Hypothalamus (tissue), 51 donors: ENCODE data around the gene PHKA2.
"Not testable (repeated sequence)": the region's sequence is repeated elsewhere in the genome, so short reads cannot be mapped to it uniquely, and the experiment has no call there.

Experiments used
- DNase-seq, 51 donors: peaks; one replicate each; lab custom pipeline; 2025; lab: John Stamatoyannopoulos, UW

Gene PHKA2

GRCh38 chrX:18874560-18875255 lies 109.2 kb downstream of the PHKA2 start:
- DNase-seq = no peak

DNA sequence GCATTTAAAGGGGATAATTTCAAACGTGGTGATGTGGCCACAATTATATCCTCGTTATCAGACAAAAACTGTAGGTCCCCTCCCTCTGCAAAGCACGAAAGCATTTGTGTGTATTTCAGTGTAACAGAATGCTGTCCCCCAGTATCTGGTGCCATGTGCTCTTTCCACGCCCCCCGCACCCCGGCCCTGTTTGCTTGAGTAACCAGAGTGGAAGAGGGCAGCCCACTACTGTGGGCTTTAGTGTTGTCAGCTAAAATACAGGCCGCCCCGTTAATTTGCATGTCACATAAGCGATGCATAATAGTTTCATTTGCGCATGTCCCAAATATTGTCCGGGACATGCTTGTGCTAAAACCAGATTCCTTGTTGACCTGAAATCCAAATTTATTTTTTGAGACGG lies 110.1 kb downstream of the PHKA2 start:
- no peak for DNase-seq

DNA sequence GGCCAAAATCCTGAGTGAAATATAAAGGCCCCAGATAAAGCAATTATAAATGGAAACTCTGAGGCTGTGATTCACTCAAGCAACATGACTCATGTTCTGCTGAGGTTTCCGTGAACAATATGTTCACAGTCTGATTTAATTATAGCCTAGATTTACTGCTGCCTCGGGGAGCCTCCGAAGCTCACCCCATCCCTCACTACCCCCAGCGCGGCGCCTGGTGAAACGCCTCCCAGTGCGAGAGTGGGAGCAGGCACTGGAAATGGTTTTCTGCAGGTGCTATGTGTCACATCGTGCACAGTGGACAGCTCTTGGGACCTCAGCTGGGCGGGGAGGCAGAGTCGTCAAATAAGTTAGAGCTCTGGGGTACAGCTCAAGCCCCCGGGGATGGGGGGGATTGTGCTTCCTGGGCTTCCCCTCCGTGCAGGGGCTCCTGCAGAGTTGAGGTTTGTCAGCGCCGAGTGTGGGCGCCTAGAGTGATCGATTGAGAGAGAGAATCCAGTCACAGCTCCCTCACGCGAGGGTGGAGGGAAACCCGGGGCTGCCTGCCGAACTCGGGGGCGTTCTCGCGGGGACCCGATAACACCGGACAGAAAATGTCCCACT lies 110.6 kb downstream of the PHKA2 start:
- DNase-seq = peak in 4 of 51 donors; percentile 1 to 71 (median 37)

DNA sequence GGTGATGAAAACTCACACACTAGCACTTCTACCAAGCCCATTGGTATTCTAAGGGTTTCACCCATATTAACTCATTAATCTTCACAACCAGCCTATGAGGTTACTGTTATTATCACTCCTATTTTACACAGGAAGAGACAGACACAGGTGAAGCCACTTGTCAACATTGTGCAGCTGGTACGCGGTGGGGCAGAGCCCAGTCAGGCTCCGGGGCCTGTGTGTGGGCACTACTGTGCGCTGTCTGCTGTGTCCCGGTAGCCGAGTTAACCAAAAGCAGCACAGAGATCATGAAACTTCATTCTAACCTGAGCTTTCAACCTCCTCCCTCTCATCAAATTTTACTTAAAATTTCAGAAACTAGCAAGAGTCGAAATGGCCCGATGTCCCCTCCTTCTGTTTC lies 111.3 kb downstream of the PHKA2 start:
- no peak for DNase-seq

DNA sequence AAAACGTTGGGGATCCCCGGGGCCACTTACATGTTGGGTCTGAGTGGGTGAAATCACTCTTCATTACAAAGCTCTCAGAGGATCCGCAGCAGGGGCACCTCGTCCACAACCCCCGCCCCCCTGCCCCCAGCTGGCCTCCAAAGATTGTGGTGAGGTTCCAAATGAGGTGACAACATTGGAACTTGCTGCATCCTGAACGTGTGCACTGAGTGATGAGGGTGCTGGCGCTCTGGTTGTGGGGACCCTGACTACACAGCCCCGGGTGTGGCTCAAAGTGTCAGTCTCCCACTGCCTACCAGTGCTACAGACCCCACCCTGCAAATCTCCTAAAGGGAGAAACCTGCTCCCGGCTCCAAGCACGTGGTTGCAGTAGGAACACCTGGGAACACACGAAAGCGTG lies 111.9 kb downstream of the PHKA2 start:
- DNase-seq = no peak

DNA sequence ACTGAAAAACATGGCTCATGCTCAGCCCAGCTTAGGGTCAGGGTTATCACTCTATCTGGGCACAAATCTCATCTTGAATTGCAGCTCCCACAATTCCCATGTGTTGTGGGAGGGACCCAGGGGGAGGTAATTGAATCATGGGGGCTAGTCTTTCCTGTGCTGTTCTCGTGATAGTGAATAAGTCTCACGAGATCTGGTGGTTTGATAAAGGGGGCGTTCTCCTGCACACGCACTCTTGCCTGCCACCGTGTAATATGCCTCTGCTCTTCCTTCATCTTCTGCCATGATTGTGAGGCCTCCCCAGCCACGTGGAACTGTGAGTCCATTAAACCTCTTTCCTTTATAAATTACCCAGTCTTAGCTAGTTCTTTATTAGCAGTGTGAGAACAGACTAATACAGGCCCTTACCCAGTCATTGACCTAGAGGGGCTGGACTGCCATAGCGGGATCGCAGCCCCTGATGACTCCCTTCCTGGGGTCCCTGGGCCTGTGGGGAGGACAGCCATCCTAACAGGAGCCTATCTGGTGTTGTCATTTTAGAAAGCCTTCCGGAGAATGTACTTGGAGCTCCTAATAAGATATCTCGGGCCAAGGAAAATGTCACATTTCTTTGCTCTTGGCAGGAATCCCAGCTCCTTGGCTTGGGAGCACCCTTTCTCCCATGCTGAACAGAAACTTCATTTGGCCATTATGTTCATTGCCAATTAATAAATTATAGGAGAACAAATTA lies 112.6 kb downstream of the PHKA2 start:
- DNase-seq = no peak

GRCh38 chrX:18864390-18864920 lies 119.5 kb downstream of the PHKA2 start:
- no peak for DNase-seq

DNA sequence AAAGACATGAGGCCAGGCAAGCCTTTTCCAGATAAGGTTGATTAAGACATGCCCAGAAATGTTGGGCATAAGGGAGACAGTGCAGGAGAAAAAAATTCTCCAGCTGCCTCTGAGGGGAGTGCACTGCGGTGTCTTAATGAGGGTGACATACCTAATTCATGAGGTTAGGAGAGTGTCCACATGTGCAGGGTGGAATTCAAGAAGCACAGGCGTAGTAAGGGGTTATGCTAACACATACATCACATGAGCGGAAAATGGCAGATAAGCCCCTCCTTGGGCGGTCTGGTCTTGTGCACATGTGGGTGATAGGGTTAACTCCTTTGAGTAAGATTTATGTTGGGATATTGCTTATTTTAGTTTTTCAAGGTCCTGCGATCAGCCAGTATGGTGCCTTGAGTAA lies 122.4 kb downstream of the PHKA2 start:
- no peak for DNase-seq

- no peak for DNase-seq
Measured at GRCh38 chrX:18856645-18856997, 127.3 kb downstream of the PHKA2 start.

- no peak for DNase-seq
Measured at GRCh38 chrX:18855919-18856644, 127.8 kb downstream of the PHKA2 start.

DNA sequence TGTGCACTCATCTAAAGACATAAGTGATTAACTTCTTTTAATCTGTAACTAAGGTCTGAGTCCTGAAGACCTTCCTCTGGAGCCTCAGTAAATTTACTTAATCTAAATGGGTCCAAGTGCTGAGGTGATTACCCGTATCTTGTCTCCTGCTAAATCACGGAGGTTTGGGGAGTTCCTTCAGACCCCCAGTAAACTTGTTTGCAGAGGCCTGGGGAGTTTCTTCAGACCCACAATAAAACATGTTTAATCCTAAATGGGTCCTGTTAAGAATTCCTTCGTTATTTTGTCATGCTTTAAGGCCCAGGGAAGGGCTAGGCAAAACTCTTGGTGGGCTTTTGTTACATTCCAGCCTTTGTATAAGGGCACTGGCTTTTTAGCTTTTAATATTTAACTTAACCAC lies 136.0 kb downstream of the PHKA2 start:
- not testable (repeated sequence) for DNase-seq
